Measurements from ENCODE around the gene SFMBT2. TPM values are rescaled to one million over a fixed set of nuclear protein-coding genes. Genes with fewer than 3 reads are reported as not detected.
"Not testable (repeated sequence)": the region's sequence is repeated elsewhere in the genome, so short reads cannot be mapped to it uniquely, and the experiment has no call there.

The SFMBT2 gene
- total and polyA plus RNA-seq, 2 of the 4 experiments (the other 2 are of a cell fraction), result 0.70 to 1.3 TPM

DNA sequence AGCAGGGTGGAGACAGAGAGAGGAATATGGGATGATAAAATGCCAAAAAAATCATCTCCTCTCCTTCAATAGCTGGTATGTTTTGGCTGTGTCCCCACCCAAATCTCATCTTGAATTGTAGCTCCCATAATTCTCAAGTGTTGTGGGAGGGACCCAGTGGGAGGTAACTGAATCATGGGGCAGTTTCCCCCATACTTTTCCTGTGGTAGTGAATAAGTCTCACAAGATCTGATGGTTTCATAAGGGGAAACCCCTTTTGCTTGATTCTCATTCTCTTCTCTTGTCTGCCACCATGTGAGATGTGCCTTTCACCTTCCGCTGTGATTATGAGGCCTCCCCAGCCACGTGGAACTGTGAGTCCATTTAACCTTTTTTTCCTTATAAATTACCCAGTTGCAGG is 226.7 kb downstream of the SFMBT2 start:
- H3K56ac ChIP-seq (ENCODE audit: extremely low read depth, insufficient read depth, low read length); H3K27me3 ChIP-seq (ENCODE audit: control insufficient read depth, insufficient read depth, low read length); H2BK5ac ChIP-seq (ENCODE audit: low read depth, low read length, poor library complexity, severe bottlenecking); H3K9ac ChIP-seq (ENCODE audit: low read depth, low read length); H2BK120ac ChIP-seq (ENCODE audit: low read depth, low read length); ATAC-seq (ENCODE audit: low read depth); H3K9me1 ChIP-seq (ENCODE audit: insufficient read depth, low read length); intact Hi-C loops (cut with micrococcal nuclease); in situ Hi-C loops (cut with MboI; ENCODE audit: low sequenced_read_pairs); H3K18ac ChIP-seq (ENCODE audit: low read depth, low read length); H4K8ac ChIP-seq (ENCODE audit: low read depth in 2 of 2, low read length in 2 of 2); H3K4me2 ChIP-seq (ENCODE audit: low read depth, low read length); H2AK5ac ChIP-seq (ENCODE audit: low read depth, low read length); H3K4me3 ChIP-seq (ENCODE audit: insufficient read depth, low read depth, low read length); H3K36me3 ChIP-seq (ENCODE audit: control insufficient read depth, insufficient read depth, low read length); H3K23ac ChIP-seq (ENCODE audit: low read depth, low read length); H3K4ac ChIP-seq (ENCODE audit: low read depth, low read length); H2AK9ac ChIP-seq (replicated peaks; ENCODE audit: low read depth, low read length, poor library complexity); BruUV-seq (replicated peaks); POLR2A ChIA-PET (ENCODE audit: unreplicated experiment); H2BK15ac ChIP-seq (ENCODE audit: low read depth, low read length); H3K9me3 ChIP-seq (ENCODE audit: control insufficient read depth, insufficient read depth, low read length); CTCF ChIA-PET; H4K20me1 ChIP-seq (ENCODE audit: insufficient read depth, low read length); H3K27ac ChIP-seq (ENCODE audit: insufficient read depth, low read length); H2BK20ac ChIP-seq (ENCODE audit: low read depth, low read length); DNase-seq; H4K5ac ChIP-seq (ENCODE audit: low read depth, low read length); H2AFZ ChIP-seq (replicated peaks; ENCODE audit: low read length, poor library complexity); H3K4me1 ChIP-seq (ENCODE audit: control insufficient read depth, insufficient read depth, low read length); H3K79me1 ChIP-seq (ENCODE audit: low read depth in 1 of 2, low read length in 2 of 2); H4K91ac ChIP-seq (ENCODE audit: insufficient read depth, low read depth, low read length); dilution Hi-C loops (cut with HindIII; ENCODE audit: low sequenced_read_pairs, unreplicated experiment); H3K14ac ChIP-seq (replicated peaks; ENCODE audit: low read depth, low read length): not testable (repeated sequence)
- WGBS, 2 experiments (ENCODE audit: extremely low coverage in 2 of 2, insufficient read length in 1 of 2), result no CpG with 5 or more reads among the region's 2 CpGs

DNA sequence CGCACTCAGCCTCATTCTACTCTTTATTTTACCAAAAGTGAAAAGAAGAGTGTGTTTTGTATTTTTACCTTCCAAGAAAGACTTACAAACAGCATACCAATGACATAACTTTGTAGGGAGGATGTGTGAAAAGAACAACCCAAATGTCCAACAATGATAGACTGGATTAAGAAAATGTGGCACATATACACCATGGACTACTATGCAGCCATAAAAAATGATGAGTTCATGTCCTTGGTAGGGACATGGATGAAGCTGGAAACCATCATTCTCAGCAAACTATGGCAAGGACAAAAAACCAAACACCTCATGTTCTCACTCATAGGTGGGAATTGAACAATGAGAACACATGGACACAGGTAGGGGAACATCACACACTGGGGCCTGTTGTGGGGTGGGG is 228.5 kb downstream of the SFMBT2 start:
- POLR2A ChIA-PET (ENCODE audit: unreplicated experiment); H3K4me2 ChIP-seq (ENCODE audit: low read depth, low read length); H4K20me1 ChIP-seq (ENCODE audit: insufficient read depth, low read length); H3K18ac ChIP-seq (ENCODE audit: low read depth, low read length); H3K9me1 ChIP-seq (ENCODE audit: insufficient read depth, low read length); H3K14ac ChIP-seq (replicated peaks; ENCODE audit: low read depth, low read length); H2BK120ac ChIP-seq (ENCODE audit: low read depth, low read length); H2AFZ ChIP-seq (replicated peaks; ENCODE audit: low read length, poor library complexity); H3K9ac ChIP-seq (ENCODE audit: low read depth, low read length); H3K4ac ChIP-seq (ENCODE audit: low read depth, low read length); H2BK20ac ChIP-seq (ENCODE audit: low read depth, low read length); H3K9me3 ChIP-seq (ENCODE audit: control insufficient read depth, insufficient read depth, low read length); CTCF ChIA-PET; H3K4me3 ChIP-seq (ENCODE audit: insufficient read depth, low read depth, low read length); H3K56ac ChIP-seq (ENCODE audit: extremely low read depth, insufficient read depth, low read length); H4K8ac ChIP-seq (ENCODE audit: low read depth in 2 of 2, low read length in 2 of 2); BruUV-seq (replicated peaks); H4K91ac ChIP-seq (ENCODE audit: insufficient read depth, low read depth, low read length); dilution Hi-C loops (cut with HindIII; ENCODE audit: low sequenced_read_pairs, unreplicated experiment); in situ Hi-C loops (cut with MboI; ENCODE audit: low sequenced_read_pairs); H3K27me3 ChIP-seq (ENCODE audit: control insufficient read depth, insufficient read depth, low read length); DNase-seq; H3K4me1 ChIP-seq (ENCODE audit: control insufficient read depth, insufficient read depth, low read length); H3K79me1 ChIP-seq (ENCODE audit: low read depth in 1 of 2, low read length in 2 of 2); H3K36me3 ChIP-seq (ENCODE audit: control insufficient read depth, insufficient read depth, low read length); H3K23ac ChIP-seq (ENCODE audit: low read depth, low read length); H3K27ac ChIP-seq (ENCODE audit: insufficient read depth, low read length); H4K5ac ChIP-seq (ENCODE audit: low read depth, low read length); intact Hi-C loops (cut with micrococcal nuclease); H2AK5ac ChIP-seq (ENCODE audit: low read depth, low read length); H2AK9ac ChIP-seq (replicated peaks; ENCODE audit: low read depth, low read length, poor library complexity); ATAC-seq (ENCODE audit: low read depth); H2BK15ac ChIP-seq (ENCODE audit: low read depth, low read length); H2BK5ac ChIP-seq (ENCODE audit: low read depth, low read length, poor library complexity, severe bottlenecking): not testable (repeated sequence)
- WGBS, 2 experiments (ENCODE audit: extremely low coverage in 2 of 2, insufficient read length in 1 of 2), result no CpG with 5 or more reads among the region's 1 CpG

Measured in IMR-90 (cell line).